GM23338 (cell line): Measurements from ENCODE around the gene ZSWIM1.

Source experiments
- EZH2 ChIP-seq: fragments of 200-600 bp; sonication (generic); IDR thresholded peaks from one replicate; pipeline ENCODE4 v1.8.0; 2017; ENCODE audit warnings: antibody characterized with exemption, mild to moderate bottlenecking, low read depth; ENCODE audit not compliant: unreplicated experiment
- POLR2AphosphoS5 ChIP-seq: IDR thresholded peaks from 2 replicates; pipeline ENCODE4 v1.6.1; 2016; ENCODE audit warnings: antibody characterized with exemption, low read depth
- TF ChIP-seq, protein P1 (sequence below): IDR thresholded peaks from one replicate; pipeline ENCODE4 v1.6.1; 2018; ENCODE audit warnings: antibody characterized with exemption; ENCODE audit not compliant: unreplicated experiment
- TF ChIP-seq, protein P2 (sequence below), 2 experiments: fragments of 200-600 bp in 1 of 2; sonication (generic) in 1 of 2; conservative IDR thresholded peaks; 2 replicates each; pipeline versions ENCODE4 v1.5.1 to v1.6.1; 2016 to 2017; ENCODE audit warnings: antibody characterized with exemption in 2 of 2, low read depth in 2 of 2, mild to moderate bottlenecking in 2 of 2, moderate library complexity in 1 of 2

DNA sequence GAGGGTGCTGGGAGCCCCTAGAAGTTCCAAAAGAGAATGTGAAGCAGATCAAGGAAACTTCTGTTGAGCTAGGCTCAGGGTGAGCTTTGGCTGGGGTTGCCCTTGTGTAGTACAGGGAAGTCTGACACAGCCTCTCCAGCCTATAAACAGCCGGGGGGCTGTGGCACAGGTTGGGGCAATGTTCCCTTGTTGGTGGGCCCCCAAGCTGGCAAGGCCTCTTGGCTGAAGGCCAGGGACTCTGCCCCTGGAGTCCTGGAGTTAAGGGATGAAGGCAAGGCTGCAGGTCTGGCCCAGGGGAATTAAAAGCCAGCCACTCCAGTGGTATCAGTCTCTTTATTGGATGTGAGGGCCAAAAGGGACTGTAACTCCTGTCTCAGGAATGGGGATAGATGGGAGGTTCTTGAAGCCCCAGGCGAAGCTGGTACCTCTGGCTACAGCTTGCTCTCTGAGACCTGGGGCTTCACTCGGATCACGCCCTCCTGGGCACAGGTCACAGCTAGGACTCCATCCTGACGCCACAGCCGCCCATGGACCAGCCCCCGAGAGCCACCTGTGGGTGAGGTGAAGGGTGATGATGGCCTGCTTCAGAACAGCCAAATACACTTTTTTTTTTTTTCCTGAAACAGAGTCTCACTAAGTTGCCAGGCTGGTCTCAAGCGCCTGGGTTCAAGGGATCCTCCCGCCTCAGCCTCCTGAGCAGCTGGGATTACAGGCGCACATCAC is 39.5 kb upstream of the ZSWIM1 start:
- TF ChIP-seq EZH2 = no peak
- no peak for TF ChIP-seq POLR2AphosphoS5
- TF ChIP-seq, protein P1, sequence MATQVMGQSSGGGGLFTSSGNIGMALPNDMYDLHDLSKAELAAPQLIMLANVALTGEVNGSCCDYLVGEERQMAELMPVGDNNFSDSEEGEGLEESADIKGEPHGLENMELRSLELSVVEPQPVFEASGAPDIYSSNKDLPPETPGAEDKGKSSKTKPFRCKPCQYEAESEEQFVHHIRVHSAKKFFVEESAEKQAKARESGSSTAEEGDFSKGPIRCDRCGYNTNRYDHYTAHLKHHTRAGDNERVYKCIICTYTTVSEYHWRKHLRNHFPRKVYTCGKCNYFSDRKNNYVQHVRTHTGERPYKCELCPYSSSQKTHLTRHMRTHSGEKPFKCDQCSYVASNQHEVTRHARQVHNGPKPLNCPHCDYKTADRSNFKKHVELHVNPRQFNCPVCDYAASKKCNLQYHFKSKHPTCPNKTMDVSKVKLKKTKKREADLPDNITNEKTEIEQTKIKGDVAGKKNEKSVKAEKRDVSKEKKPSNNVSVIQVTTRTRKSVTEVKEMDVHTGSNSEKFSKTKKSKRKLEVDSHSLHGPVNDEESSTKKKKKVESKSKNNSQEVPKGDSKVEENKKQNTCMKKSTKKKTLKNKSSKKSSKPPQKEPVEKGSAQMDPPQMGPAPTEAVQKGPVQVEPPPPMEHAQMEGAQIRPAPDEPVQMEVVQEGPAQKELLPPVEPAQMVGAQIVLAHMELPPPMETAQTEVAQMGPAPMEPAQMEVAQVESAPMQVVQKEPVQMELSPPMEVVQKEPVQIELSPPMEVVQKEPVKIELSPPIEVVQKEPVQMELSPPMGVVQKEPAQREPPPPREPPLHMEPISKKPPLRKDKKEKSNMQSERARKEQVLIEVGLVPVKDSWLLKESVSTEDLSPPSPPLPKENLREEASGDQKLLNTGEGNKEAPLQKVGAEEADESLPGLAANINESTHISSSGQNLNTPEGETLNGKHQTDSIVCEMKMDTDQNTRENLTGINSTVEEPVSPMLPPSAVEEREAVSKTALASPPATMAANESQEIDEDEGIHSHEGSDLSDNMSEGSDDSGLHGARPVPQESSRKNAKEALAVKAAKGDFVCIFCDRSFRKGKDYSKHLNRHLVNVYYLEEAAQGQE = no peak
- TF ChIP-seq, protein P2, sequence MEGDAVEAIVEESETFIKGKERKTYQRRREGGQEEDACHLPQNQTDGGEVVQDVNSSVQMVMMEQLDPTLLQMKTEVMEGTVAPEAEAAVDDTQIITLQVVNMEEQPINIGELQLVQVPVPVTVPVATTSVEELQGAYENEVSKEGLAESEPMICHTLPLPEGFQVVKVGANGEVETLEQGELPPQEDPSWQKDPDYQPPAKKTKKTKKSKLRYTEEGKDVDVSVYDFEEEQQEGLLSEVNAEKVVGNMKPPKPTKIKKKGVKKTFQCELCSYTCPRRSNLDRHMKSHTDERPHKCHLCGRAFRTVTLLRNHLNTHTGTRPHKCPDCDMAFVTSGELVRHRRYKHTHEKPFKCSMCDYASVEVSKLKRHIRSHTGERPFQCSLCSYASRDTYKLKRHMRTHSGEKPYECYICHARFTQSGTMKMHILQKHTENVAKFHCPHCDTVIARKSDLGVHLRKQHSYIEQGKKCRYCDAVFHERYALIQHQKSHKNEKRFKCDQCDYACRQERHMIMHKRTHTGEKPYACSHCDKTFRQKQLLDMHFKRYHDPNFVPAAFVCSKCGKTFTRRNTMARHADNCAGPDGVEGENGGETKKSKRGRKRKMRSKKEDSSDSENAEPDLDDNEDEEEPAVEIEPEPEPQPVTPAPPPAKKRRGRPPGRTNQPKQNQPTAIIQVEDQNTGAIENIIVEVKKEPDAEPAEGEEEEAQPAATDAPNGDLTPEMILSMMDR (conservative IDR thresholded peaks at IDR 0.05; ENCODE audit: low read depth in 2 of 2) = no peak
